GM15510 (cell line): Measurements from ENCODE around the gene CAMK1.

ENCODE experiments used
- POLR2A ChIP-seq: IDR thresholded peaks from 3 replicates; pipeline ENCODE4 v1.6.1; 2011; ENCODE audit warnings: borderline replicate concordance; ENCODE audit not compliant: insufficient read length; ENCODE audit errors: extremely low read depth

Gene CAMK1

DNA sequence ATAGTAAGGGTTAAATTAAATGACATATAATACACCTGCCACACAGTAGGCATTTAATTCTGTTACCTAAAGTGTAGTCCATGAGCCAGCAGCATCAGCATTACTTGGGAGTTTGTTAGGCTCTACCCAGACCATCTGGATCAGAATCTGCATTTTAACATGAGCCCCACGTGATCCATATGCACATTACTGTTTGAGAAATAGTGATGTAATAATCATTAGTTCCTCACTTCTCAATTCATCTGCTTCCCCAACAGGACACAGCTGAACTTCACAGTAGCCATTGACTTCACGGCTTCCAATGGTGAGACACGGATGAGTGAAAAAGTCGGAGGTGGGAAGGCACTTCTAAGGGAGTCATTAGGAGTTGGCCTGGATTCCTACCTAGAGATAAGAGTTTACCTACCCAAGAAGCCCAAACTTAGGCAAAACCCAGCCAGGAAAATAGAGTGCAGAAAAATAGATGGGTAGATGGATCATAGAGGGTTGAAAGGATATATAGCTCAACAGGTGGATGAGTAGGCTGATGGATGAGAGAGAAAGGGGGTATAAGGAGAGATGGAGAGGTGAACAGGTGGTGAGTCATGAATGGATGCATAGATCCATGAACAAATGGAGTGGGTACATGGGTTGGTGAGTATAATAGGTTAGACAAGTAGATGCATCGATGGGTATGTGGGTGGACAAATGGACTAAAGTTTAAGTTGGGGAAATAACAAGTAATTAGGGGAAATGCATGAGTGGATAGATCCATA, 52.8 kb downstream of the CAMK1 start:
- TF ChIP-seq POLR2A: no peak

DNA sequence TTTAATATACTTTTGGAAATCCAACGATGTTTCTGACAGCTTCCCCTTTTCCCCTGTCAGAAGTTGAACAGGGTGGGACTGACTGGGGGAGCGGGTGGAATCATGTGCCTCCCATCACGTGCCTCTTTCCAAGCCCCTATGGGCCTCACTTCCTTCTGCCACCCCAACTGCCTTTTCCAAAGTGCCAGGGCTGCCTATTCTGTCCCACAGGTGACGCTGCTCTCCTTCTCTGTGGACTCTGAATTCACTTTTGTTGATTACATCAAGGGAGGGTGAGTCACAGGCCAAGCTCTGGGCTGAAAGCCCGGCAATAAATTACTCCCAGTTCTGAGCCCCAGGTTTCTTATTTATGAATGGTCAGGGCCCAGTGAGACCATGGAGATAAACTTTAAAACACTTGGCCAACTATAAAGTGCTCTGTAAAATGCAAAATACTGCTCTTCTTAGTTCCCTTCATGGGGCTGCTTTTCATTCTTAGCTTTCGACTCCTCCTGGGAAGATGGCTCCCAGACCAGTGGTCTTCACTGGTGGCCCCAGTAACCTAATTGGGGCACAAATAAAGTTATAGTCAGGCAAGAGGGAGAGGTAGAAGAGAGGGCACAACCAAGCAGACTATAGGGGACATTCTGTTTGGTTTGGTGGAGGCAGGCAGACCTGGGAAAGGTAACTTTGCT, 53.8 kb downstream of the CAMK1 start:
- TF ChIP-seq POLR2A: no peak

DNA sequence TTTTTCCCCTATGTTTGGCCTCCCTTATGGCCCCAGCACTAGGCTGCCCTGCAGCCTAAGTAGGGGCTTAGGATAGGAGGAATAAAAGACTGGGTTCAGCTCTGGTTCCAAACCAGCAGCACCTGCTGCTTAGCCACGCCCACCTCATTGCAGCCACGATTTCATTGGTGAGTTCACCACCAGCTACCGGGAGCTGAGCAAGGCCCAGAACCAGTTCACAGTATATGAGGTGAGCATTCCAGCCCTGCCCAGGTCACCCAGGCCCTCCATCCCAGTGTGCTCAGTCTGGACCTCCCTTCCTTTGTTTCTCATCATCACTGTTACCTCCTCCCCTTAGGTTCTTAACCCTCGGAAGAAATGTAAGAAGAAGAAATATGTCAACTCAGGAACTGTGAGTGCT, 54.6 kb downstream of the CAMK1 start:
- no peak for TF ChIP-seq POLR2A

DNA sequence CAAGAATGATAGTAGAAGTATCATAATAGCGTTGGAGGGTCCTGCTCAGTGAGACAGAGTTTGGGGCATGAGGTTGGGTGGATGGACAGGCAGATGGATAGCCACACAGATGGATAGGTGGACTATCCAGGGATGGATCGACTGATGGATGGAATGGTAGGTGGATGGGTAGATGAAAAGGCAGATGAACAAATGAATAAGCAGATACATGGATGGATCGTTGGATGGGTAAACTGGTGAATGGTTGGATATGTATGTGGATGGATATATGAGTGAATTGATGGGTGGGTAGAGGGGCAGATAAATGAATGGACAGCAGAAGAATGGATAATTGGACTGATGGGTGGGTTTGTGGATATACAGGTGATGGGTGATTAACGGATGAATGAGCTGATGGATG, 56.6 kb downstream of the CAMK1 start:
- no peak for TF ChIP-seq POLR2A

DNA sequence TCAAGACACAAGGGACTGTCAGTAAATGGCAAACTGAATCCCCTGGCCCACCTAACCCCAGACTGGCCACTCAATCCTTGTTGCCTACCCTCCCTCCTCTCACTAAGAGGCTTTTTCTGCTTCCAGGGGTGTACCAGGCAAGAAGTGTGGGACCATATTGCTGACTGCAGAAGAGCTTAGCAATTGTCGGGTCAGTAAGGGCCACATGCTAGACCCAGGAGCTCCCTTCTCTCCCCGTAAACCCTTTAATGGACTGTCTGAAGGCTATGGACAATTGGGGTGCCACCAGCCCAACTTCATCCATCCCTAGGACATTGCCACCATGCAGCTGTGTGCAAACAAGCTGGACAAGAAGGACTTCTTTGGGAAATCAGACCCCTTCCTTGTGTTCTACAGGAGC, 57.3 kb downstream of the CAMK1 start:
- no peak for TF ChIP-seq POLR2A

DNA sequence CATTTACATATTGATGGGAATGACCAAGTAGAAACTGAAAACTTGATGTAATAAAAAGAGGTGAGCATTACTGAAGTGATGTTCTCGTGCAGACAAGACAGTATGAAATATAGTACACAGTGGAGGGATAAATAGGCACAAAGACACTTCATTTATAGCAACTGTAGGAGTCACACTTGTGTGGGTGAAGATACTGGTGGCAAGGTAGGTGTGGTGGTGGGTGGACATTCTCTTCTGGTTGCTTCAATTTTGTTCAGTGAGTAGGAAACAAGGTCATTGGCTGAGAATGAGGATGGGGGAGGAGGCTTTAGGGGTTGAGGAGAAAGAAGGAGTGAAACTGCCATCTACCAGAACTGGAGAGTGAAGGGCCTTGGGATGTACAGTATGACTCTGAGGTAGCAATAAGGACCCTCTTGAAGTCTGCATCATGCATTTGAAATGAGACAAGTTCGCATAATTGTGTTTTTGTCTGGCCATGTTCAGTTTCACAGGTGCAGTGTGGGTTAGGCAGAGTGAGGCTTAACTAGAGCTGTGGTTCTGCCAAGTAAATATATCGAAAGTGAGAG, 59.5 kb downstream of the CAMK1 start:
- TF ChIP-seq POLR2A: no peak
